CD4-positive, alpha-beta memory T cell (primary cell): Measurements from ENCODE around the gene FGF10. TPM values are rescaled to one million over a fixed set of nuclear protein-coding genes. Genes with fewer than 3 reads are reported as not detected.

Experiments used
- CTCF ChIA-PET: fragments of 350-600 bp; sonication (Branson Sonifier 250); formaldehyde crosslinking; loops from one replicate; lab custom pipeline; 2021; ENCODE audit warnings: inconsistent platforms; ENCODE audit not compliant: partially characterized antibody; lab: Charles Lee
- POLR2A ChIA-PET: fragments of 350-600 bp; sonication (Branson Sonifier 250); formaldehyde crosslinking; loops from one replicate; lab custom pipeline; 2021; ENCODE audit not compliant: partially characterized antibody; lab: Charles Lee
- DNase-seq, 5 donors: peaks; one replicate each; pipeline versions ENCODE4 v3.0.0 to v3.0.0-alpha.2; 2020 to 2022; ENCODE audit warnings: mixed read lengths in 1 of 5
- H3K27ac ChIP-seq: one replicate; pipeline ENCODE4 v1.7.0; 2013; ENCODE audit warnings: low read depth, low read length
- H3K27me3 ChIP-seq: 2 replicates; pipeline ENCODE4 v1.7.0; 2013; ENCODE audit warnings: mild to moderate bottlenecking, low read length, moderate library complexity; ENCODE audit not compliant: insufficient read depth
- H3K36me3 ChIP-seq: 2 replicates; pipeline ENCODE4 v1.7.0; 2013; ENCODE audit warnings: mild to moderate bottlenecking, low read length, moderate library complexity; ENCODE audit not compliant: insufficient read depth
- H3K4me1 ChIP-seq: 2 replicates; pipeline ENCODE4 v1.7.0; 2013; ENCODE audit warnings: mild to moderate bottlenecking, low read length, moderate library complexity; ENCODE audit not compliant: insufficient read depth
- H3K4me3 ChIP-seq, 2 donors: one replicate each; pipeline ENCODE4 v1.7.0; 2013; ENCODE audit warnings: low read length in 2 of 2, mild to moderate bottlenecking in 1 of 2
- H3K9me3 ChIP-seq, 2 donors: one replicate each; pipeline ENCODE4 v1.7.0; 2013; ENCODE audit warnings: low read length in 2 of 2, control low read depth in 1 of 2; ENCODE audit not compliant: control insufficient read depth in 1 of 2
- H3K27ac Mint-ChIP-seq, 7 donors: one replicate each; pipeline ENCODE4 v1.8.0; 2020 to 2021; ENCODE audit warnings: mixed read lengths in 7 of 7, mild to moderate bottlenecking in 6 of 7, inconsistent platforms in 3 of 7, moderate library complexity in 3 of 7
- H3K27me3 Mint-ChIP-seq, 2 donors: one replicate each; pipeline ENCODE4 v1.8.0; 2020 to 2021; ENCODE audit warnings: mixed read lengths in 2 of 2
- H3K36me3 Mint-ChIP-seq, 2 donors: one replicate each; pipeline ENCODE4 v1.8.0; 2020 to 2021; ENCODE audit warnings: mixed read lengths in 2 of 2, inconsistent platforms in 1 of 2, mild to moderate bottlenecking in 1 of 2
- H3K4me1 Mint-ChIP-seq, 4 donors: one replicate each; pipeline ENCODE4 v1.8.0; 2020 to 2021; ENCODE audit warnings: mixed read lengths in 4 of 4, mild to moderate bottlenecking in 1 of 4
- H3K4me3 Mint-ChIP-seq, 8 donors: one replicate each; pipeline ENCODE4 v1.8.0; 2020 to 2021; ENCODE audit warnings: mixed read lengths in 8 of 8, mild to moderate bottlenecking in 7 of 8, moderate library complexity in 6 of 8, inconsistent platforms in 3 of 8
- H3K9me3 Mint-ChIP-seq, 8 donors: one replicate each; pipeline ENCODE4 v1.8.0; 2020 to 2021; ENCODE audit warnings: mixed read lengths in 8 of 8, mild to moderate bottlenecking in 5 of 8, inconsistent platforms in 3 of 8, moderate library complexity in 1 of 8
- intact Hi-C: fragments of 100-400 bp; cut with micrococcal nuclease; formaldehyde crosslinking; loops from one replicate; pipeline ENCODE4 v1.15.1; 2023
- polyA plus RNA-seq, 2 donors: library from polyadenylated mRNA; unstranded; fragments of 300-500 nt; fragmentation: Illumina TruSeq; gene quantifications; one replicate each; pipeline ENCODE4 v1.2.3, GENCODE V29; 2021
- total RNA-seq, 2 experiments: library from RNA; stranded (reverse); gene quantifications; one replicate each; pipeline ENCODE4 v1.2.3, GENCODE V29; 2021

FGF10 gene
- total and polyA plus RNA-seq, 4 experiments from 2014 or later = not detected

DNA sequence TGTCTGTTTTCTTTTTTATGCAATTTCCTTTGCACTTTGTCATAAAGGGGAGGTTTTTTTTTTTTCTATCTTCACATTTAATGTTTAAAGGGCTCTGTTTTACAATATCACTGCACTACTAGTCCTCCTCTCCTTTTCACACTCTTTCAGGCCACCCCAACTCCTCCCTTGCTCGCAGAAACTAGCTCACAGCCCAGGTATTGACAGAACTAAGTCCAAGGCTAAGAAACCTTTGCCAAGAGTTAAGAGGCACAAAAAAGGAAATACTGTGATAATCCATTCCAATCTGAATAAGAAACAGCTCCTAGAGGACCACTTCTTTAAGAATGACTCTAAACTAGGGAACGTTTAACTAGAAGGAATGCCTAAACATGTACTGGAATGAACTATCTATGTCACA, 1.1 kb upstream of the FGF10 start:
- peaks cover 3 to 17% (median 5%) of the 10 kb centered on the region in 4 donors for H3K4me1 Mint-ChIP-seq
- intact Hi-C loops = no loop called here

GRCh38 chr5:44389823-44390143, 563 bp upstream of the FGF10 start:
- Mint-ChIP-seq H3K9me3 (peaks cover 0 to 11% (median 5%) of the 10 kb centered on the region in 8 donors), H3K27ac (no peak overlapping the region), H3K27me3 (peaks cover 22 to 24% of the 10 kb centered on the region in 2 donors), H3K36me3 (peaks cover 0 to 4% of the 10 kb centered on the region in 2 donors), H3K4me1 (peaks cover 3 to 17% (median 5%) of the 10 kb centered on the region in 4 donors), H3K4me3 (peak overlapping the region in 3 of 8 donors; percentile 19 to 34 (median 30))
- Histone ChIP-seq H3K36me3 (no peaks in the 10 kb centered on the region), H3K9me3 (no peaks in the 10 kb centered on the region), H3K27ac (no peak overlapping the region), H3K4me1 (no peaks in the 10 kb centered on the region), H3K27me3 (no peaks in the 10 kb centered on the region), H3K4me3 (no peak overlapping the region)
- ChIA-PET CTCF (no interaction called here), POLR2A (no interaction called here)
- intact Hi-C loops = no loop called here
- DNase-seq = no peak

More for the DNA sequence above, 1.1 kb upstream of the FGF10 start:
- Histone ChIP-seq H3K9me3 (no peaks in the 10 kb centered on the region), H3K4me3 (no peak overlapping the region), H3K27ac (no peak overlapping the region), H3K27me3 (no peaks in the 10 kb centered on the region), H3K36me3 (no peaks in the 10 kb centered on the region), H3K4me1 (no peaks in the 10 kb centered on the region)
- ChIA-PET CTCF (no interaction called here), POLR2A (no interaction called here)
- DNase-seq = no peak
- H3K4me3 Mint-ChIP-seq = peak overlapping the region in 1 of 8 donors; percentile 11
- H3K9me3 Mint-ChIP-seq = peaks cover 0 to 11% (median 4%) of the 10 kb centered on the region in 8 donors
- H3K27me3 Mint-ChIP-seq = peaks cover 22 to 24% of the 10 kb centered on the region in 2 donors
- peaks cover 0 to 4% of the 10 kb centered on the region in 2 donors for H3K36me3 Mint-ChIP-seq
- no peak overlapping the region for H3K27ac Mint-ChIP-seq

DNA sequence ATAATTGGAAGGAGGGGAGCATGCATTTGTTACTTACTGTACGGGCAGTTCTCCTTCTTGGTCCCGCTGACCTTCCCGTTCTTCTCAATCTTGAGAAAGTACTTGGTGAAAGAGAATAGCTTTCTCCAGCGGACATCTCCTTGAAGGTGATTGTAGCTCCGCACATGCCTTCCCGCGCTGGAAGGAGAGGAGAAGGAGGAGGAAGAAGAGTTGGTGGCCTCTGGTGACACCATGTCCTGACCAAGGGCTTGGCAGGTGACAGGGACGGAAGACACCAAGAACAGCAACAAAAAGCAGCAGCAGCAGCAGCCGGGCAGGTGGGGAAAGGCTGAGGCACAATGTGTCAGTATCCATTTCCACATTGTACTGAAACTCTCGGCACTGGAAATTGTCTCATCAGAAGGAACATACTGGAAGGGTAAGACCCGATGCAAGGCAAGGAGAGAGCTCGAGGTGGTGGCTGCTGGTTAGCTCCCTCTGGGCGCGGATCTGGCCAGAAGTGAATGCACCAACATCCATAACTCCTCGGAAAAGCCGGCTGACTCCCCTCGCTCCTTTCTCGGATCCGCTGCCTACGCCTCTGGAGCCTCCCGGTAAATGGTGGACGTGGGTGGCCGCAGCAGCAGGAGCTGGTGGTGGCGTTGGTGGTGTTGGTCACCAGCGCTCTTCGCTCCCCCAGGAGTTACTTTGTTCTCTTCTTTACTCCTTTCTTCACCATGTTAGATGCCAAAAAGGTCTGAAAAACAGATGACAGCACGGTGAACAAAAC, 715 bp downstream of the FGF10 start:
- Histone ChIP-seq H3K27ac (no peak overlapping the region), H3K4me1 (no peaks in the 10 kb centered on the region), H3K36me3 (no peaks in the 10 kb centered on the region), H3K4me3 (no peak overlapping the region), H3K9me3 (no peaks in the 10 kb centered on the region), H3K27me3 (no peaks in the 10 kb centered on the region)
- peaks cover 3 to 17% (median 5%) of the 10 kb centered on the region in 4 donors for H3K4me1 Mint-ChIP-seq
- no peak for DNase-seq
- H3K27me3 Mint-ChIP-seq = peaks cover 22 to 24% of the 10 kb centered on the region in 2 donors
- peaks cover 0 to 4% of the 10 kb centered on the region in 2 donors for H3K36me3 Mint-ChIP-seq
- peaks cover 0 to 12% (median 6%) of the 10 kb centered on the region in 8 donors for H3K9me3 Mint-ChIP-seq
- intact Hi-C loops = no loop called here
- ChIA-PET POLR2A (no interaction called here), CTCF (no interaction called here)
- peak overlapping the region in 4 of 8 donors; percentile 7 to 74 (median 46) for H3K4me3 Mint-ChIP-seq
- H3K27ac Mint-ChIP-seq = peak overlapping the region in 1 of 7 donors; percentile 29

- no peaks in the 10 kb centered on the region for H3K4me1 ChIP-seq
- peaks cover 0 to 12% (median 6%) of the 10 kb centered on the region in 8 donors for H3K9me3 Mint-ChIP-seq
Measured at GRCh38 chr5:44387921-44388320, 1.3 kb downstream of the FGF10 start.

GRCh38 chr5:44387406-44387805, 1.8 kb downstream of the FGF10 start:
- POLR2A ChIA-PET = no interaction called here
- Histone ChIP-seq H3K4me1 (no peaks in the 10 kb centered on the region), H3K27me3 (no peaks in the 10 kb centered on the region), H3K4me3 (no peak overlapping the region), H3K9me3 (no peaks in the 10 kb centered on the region), H3K36me3 (no peaks in the 10 kb centered on the region), H3K27ac (no peak overlapping the region)
- Mint-ChIP-seq H3K27ac (no peak overlapping the region), H3K4me1 (peaks cover 3 to 17% (median 5%) of the 10 kb centered on the region in 4 donors), H3K4me3 (peak overlapping the region in 1 of 8 donors; percentile 26), H3K27me3 (peaks cover 22 to 24% of the 10 kb centered on the region in 2 donors), H3K36me3 (peaks cover 0 to 4% of the 10 kb centered on the region in 2 donors), H3K9me3 (peaks cover 0 to 12% (median 6%) of the 10 kb centered on the region in 8 donors)
- intact Hi-C loops = no loop called here
- no peak for DNase-seq
- CTCF ChIA-PET = no interaction called here

More at GRCh38 chr5:44387921-44388320, 1.3 kb downstream of the FGF10 start:
- no peak overlapping the region for H3K27ac ChIP-seq
- no peaks in the 10 kb centered on the region for H3K36me3 ChIP-seq
- H3K4me1 Mint-ChIP-seq = peaks cover 3 to 17% (median 5%) of the 10 kb centered on the region in 4 donors
- H3K27me3 Mint-ChIP-seq = peaks cover 22 to 24% of the 10 kb centered on the region in 2 donors
- intact Hi-C loops = no loop called here
- no peak overlapping the region for H3K27ac Mint-ChIP-seq
- CTCF ChIA-PET = no interaction called here
- no peaks in the 10 kb centered on the region for H3K27me3 ChIP-seq
- no peaks in the 10 kb centered on the region for H3K9me3 ChIP-seq
- H3K4me3 ChIP-seq = no peak overlapping the region
- peaks cover 0 to 4% of the 10 kb centered on the region in 2 donors for H3K36me3 Mint-ChIP-seq
- DNase-seq = no peak
- no peak overlapping the region for H3K4me3 Mint-ChIP-seq
- POLR2A ChIA-PET = no interaction called here

DNA sequence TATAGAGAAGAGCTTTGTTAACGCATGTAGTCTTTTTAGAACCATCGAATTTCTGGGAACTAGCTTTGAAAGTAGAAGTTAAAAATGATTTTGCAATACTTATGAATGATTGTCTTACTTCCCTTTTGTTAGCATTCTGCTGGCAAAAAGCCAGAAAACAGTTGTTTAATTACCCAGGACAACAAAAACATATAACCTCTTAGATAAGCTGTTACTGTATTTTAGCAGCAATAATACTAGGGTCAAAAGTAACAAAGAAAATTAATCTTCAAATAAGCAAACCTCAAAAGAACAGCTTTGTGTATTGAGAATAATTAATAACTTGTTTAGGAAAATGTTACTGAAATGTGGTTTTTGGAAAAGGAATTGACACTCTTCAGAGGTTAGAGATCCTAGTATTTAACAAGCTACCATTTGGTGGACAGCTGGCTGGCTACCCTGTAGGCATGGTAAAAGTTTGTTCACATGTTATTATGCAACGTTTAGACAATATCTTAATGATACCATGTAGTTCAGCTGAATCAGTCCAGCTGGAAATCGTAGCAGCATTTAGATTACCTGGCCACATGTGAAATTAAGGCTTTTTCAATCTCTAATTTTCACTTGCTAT, 3.8 kb downstream of the FGF10 start:
- POLR2A ChIA-PET = no interaction called here
- H3K9me3 Mint-ChIP-seq = peaks cover 0 to 12% (median 4%) of the 10 kb centered on the region in 8 donors
- H3K27ac Mint-ChIP-seq = no peak overlapping the region
- no peak overlapping the region for H3K27ac ChIP-seq
- H3K27me3 ChIP-seq = no peaks in the 10 kb centered on the region
- intact Hi-C loops = no loop called here
- CTCF ChIA-PET = no interaction called here
- H3K36me3 ChIP-seq = no peaks in the 10 kb centered on the region
- H3K4me3 Mint-ChIP-seq = no peak overlapping the region
- no peaks in the 10 kb centered on the region for H3K9me3 ChIP-seq
- H3K4me1 Mint-ChIP-seq = peaks cover 3 to 17% (median 5%) of the 10 kb centered on the region in 4 donors
- H3K36me3 Mint-ChIP-seq = peaks cover 0 to 4% of the 10 kb centered on the region in 2 donors
- no peaks in the 10 kb centered on the region for H3K4me1 ChIP-seq
- no peak for DNase-seq
- H3K4me3 ChIP-seq = no peak overlapping the region
- H3K27me3 Mint-ChIP-seq = peaks cover 17 to 19% of the 10 kb centered on the region in 2 donors

GRCh38 chr5:44384816-44385215, 4.4 kb downstream of the FGF10 start:
- ChIA-PET CTCF (no interaction called here), POLR2A (no interaction called here)

More at GRCh38 chr5:44384816-44385215, 4.4 kb downstream of the FGF10 start:
- Histone ChIP-seq H3K27me3 (no peaks in the 10 kb centered on the region), H3K9me3 (no peaks in the 10 kb centered on the region), H3K4me1 (no peaks in the 10 kb centered on the region), H3K4me3 (no peak overlapping the region), H3K36me3 (no peaks in the 10 kb centered on the region), H3K27ac (no peak overlapping the region)
- H3K27me3 Mint-ChIP-seq = peaks cover 13 to 14% of the 10 kb centered on the region in 2 donors
- H3K4me3 Mint-ChIP-seq = no peak overlapping the region
- no peak for DNase-seq
- H3K9me3 Mint-ChIP-seq = peaks cover 0 to 12% (median 4%) of the 10 kb centered on the region in 8 donors
- H3K36me3 Mint-ChIP-seq = peaks cover 0 to 4% of the 10 kb centered on the region in 2 donors
- peaks cover 0 to 14% (median 3%) of the 10 kb centered on the region in 4 donors for H3K4me1 Mint-ChIP-seq
- intact Hi-C loops = no loop called here
- no peak overlapping the region for H3K27ac Mint-ChIP-seq
